ENCODE results near the gene CARD8. TPM values are rescaled to one million over a fixed set of nuclear protein-coding genes. Genes with fewer than 3 reads are reported as not detected.

The CARD8 gene
- total RNA-seq, 1 experiment from 2014 or later, result 20.4 TPM

DNA sequence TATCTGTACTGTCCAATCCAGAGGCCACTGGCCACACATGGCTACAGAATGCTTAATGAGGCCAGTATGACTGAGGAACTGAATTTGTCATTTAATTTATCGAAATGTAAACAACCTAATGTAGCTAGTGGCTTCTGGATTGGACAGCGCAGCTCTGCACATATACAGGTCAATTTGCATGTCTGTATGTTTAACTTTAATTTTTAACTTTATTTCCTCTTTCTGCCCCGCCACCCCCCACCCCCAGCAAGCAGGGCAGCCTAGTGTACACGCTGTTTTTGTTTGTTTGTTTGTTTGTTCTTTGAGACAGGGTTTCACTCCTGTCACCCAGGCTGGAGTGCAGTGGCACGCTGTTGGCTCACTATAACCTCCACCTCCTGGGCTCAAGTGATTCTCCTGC lies 69.7 kb downstream of the CARD8 start:
- peaks cover 9% of the 10 kb centered on the region; the same call in 1 of the 2 replicates for H3K9me3 ChIP-seq (replicated peaks)
- no peak overlapping the region for H3K27ac ChIP-seq
- no peak for DNase-seq
- no peaks in the 10 kb centered on the region; the same call in 1 of the 2 replicates for H3K36me3 ChIP-seq
- no peaks in the 10 kb centered on the region for H3K4me1 ChIP-seq
- no peaks in the 10 kb centered on the region for H3K27me3 ChIP-seq
- no peak overlapping the region for H3K4me3 ChIP-seq

DNA sequence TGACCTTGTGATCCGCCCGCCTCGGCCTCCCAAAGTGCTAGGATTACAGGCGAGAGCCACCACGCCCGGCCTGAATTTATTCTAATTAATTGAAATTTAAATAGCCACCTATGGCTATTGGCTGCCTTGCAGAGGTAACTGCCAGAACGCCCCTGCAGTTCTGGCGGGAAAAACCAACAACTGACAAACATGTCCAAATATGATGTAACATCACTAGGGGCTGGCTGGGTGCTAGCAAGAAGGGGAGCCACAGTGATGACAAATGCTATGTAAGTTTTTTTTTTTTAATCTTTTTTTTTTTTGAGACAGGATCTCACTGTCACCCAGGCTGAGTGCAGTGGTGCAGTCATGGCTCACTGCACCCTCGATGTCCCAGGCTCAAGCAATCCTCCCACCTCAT lies 72.4 kb downstream of the CARD8 start:
- Histone ChIP-seq H3K4me3 (no peak overlapping the region), H3K9me3 (replicated peaks) (peaks cover 9% of the 10 kb centered on the region; the same call in 1 of the 2 replicates), H3K27me3 (no peaks in the 10 kb centered on the region), H3K36me3 (no peaks in the 10 kb centered on the region), H3K27ac (no peak overlapping the region), H3K4me1 (no peaks in the 10 kb centered on the region)
- DNase-seq, result no peak

DNA sequence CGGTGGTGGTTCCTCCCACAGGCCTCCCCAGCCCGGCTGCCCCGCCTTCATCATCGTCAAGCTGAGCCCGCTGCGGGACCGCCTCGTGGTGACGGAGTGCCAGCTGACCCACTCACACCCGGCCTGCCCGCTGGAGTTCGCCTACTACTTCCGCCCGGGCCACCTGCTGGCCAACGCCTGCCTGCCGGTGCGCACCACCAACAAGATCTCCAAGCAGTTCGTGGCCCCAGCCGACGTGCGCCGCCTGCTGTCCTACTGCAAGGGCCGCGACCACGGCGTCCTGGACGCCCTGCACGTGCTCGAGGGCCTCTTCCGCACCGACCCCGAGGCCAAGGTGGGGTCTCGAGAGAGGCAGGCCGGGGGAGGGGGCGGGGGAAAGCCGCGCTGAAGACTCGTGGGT lies 73.3 kb downstream of the CARD8 start:
- Histone ChIP-seq H3K27ac (no peak overlapping the region), H3K36me3 (no peaks in the 10 kb centered on the region), H3K27me3 (no peaks in the 10 kb centered on the region), H3K4me3 (no peak overlapping the region), H3K9me3 (replicated peaks) (peaks cover 9% of the 10 kb centered on the region; the same call in 1 of the 2 replicates), H3K4me1 (no peaks in the 10 kb centered on the region)
- no peak for DNase-seq

DNA sequence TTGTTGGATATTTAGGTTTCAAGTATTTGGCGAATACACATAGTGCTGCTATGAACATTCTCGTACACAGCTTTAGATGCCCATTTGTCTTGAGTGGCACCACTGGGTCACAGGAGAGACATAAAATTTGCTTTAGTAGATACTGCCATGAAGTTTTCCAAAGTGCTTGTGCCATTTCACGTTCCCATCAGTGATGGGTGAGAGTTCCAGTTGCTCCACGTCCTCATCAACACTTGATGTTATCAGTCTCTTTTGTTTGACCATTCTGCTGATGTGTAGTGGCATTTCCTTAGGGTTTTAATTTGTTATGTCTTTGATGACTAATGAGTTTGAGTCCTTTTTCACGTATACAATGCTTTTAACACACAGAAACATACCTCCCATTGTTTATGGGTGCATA lies 74.2 kb downstream of the CARD8 start:
- H3K36me3 ChIP-seq, result no peaks in the 10 kb centered on the region
- H3K27me3 ChIP-seq, result no peaks in the 10 kb centered on the region
- peaks cover 9% of the 10 kb centered on the region; the same call in 1 of the 2 replicates for H3K9me3 ChIP-seq (replicated peaks)
- no peaks in the 10 kb centered on the region for H3K4me1 ChIP-seq
- no peak for DNase-seq
- H3K4me3 ChIP-seq, result no peak overlapping the region
- no peak overlapping the region for H3K27ac ChIP-seq

DNA sequence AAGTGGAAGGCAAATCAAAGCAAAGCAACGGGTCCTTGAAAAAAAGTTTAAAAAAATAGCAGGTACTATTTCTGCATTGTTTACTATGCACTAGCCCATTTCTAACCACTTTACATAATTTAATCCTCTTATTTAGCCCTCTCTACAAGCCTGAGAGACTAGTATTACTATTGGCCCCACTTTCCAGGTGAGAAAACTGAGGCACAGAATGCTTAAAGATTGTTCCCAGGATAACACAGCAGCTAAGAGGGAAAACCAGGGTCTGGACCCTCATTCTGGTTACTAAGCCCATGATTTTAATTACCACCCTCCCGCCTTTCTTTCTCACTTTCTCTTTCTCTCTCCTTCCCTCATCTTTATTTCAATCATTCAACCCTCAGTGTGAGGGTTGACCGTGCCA lies 79.5 kb downstream of the CARD8 start:
- H3K9me3 ChIP-seq (replicated peaks), result peaks cover under 1% of the 10 kb centered on the region; the same call in 1 of the 2 replicates
- H3K27me3 ChIP-seq, result no peaks in the 10 kb centered on the region
- no peak overlapping the region for H3K27ac ChIP-seq
- H3K4me1 ChIP-seq, result no peaks in the 10 kb centered on the region
- DNase-seq, result no peak
- peaks cover 10% of the 10 kb centered on the region; the same call in 1 of the 2 replicates for H3K36me3 ChIP-seq
- no peak overlapping the region for H3K4me3 ChIP-seq

DNA sequence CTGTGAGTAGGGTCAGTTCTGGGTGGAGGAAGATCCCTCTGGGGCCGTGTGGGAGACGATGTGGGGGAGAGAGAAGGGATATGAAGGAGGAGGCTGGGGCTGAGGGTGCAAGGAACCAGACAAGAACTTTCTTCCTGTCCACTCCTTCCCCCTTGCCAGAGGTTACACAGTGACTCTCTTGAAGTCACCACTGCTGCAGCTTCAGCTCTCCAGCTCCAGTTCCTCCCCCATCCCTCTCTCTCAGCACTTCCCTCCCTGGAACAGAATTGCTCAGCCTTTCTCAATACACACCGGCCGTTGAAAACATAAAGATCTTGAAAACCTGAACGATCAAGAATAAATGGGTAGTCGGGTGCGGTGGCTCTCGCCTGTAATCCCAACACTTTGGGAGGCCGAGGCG lies 80.1 kb downstream of the CARD8 start:
- Histone ChIP-seq H3K36me3 (peaks cover 10% of the 10 kb centered on the region; the same call in 1 of the 2 replicates), H3K4me3 (no peak overlapping the region), H3K27ac (no peak overlapping the region), H3K27me3 (no peaks in the 10 kb centered on the region), H3K4me1 (no peaks in the 10 kb centered on the region), H3K9me3 (replicated peaks) (no peaks in the 10 kb centered on the region)
- no peak for DNase-seq

DNA sequence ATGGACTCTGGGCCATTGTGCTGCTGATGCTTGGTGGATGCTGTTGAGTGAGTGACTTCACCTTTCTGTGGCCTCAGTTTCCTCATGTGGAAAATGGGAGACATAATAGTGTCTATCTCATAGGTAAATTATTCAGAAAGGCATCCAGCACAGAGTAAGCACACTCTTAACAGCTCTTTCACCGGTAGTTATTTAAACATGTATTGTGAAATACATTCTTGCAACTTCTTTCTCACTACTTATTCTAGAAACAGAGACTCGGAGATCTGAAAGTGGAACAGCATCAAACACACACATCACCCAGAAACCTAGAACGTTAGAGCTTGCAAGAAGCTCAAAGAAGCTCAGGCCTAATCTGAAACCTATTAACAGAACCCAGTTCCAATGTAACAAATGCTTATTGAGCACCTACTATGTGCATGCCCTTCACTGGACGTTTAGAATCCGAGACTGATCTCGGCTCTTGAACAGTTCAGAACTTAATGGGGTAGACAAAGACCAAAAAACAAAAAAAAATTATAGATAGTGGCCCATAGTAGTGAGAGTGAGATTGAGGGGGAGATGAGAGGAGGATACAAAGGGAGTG lies 81.2 kb downstream of the CARD8 start:
- H3K4me1 ChIP-seq, result no peaks in the 10 kb centered on the region
- H3K27me3 ChIP-seq, result no peaks in the 10 kb centered on the region
- no peak for DNase-seq
- peaks cover 10% of the 10 kb centered on the region; the same call in 1 of the 2 replicates for H3K36me3 ChIP-seq
- H3K4me3 ChIP-seq, result no peak overlapping the region
- H3K9me3 ChIP-seq (replicated peaks), result no peaks in the 10 kb centered on the region
- H3K27ac ChIP-seq, result no peak overlapping the region

DNA sequence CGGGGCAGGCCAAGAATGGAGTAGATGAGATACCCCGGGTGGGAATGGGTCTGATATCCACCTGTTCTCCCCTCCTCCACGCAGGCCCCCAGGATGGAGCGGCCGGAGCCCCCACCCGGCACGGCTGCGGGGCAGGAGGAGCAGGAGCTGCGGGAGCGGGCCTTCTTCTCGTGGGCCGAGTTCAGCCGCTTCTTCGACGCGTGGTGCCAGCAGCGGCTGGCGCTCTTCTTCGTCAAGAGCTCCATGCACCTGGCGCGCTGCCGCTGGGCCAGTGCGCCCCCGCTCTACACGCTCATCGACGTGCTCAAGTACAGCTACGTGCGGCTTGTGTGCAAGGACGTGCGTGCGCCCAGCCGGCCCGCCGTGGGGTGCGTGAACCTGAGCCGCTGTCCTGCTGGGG lies 84.0 kb downstream of the CARD8 start:
- H3K4me3 ChIP-seq, result no peak overlapping the region
- H3K4me1 ChIP-seq, result no peaks in the 10 kb centered on the region
- DNase-seq, result no peak
- H3K27me3 ChIP-seq, result no peaks in the 10 kb centered on the region
- H3K36me3 ChIP-seq, result peaks cover 10% of the 10 kb centered on the region; the same call in 1 of the 2 replicates
- H3K9me3 ChIP-seq (replicated peaks), result no peaks in the 10 kb centered on the region
- no peak overlapping the region for H3K27ac ChIP-seq

DNA sequence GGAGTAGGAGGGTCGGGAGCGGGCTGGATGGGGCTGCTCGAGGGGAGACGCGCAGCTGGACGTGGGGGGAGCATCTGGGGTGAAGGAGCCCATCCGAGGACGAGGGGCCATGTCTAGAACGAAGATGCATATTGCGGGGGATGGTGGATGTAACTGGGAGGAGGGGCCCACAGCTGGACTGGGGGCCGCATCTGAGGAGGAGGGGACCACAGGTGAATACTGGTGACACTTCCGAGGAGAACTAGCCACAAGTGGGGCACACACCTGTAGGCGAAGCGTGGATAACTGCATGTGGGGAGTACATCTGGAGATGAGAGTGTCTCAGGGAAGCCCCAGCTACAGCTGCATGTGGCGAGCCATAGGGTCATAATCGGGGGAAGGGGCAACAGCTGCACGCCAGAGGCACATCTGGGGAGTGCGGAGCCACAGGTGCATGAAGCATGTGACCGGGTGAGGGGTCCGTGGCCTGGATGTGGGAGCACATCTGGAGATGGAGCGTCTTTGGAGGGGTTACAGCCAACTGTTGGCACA lies 84.8 kb downstream of the CARD8 start:
- no peaks in the 10 kb centered on the region for H3K9me3 ChIP-seq (replicated peaks)
- peaks cover 10% of the 10 kb centered on the region; the same call in 1 of the 2 replicates for H3K36me3 ChIP-seq
- peak overlapping the region; percentile 93 for H3K27ac ChIP-seq
- peak in 1 of 2 experiments; percentile 25 for DNase-seq
- peak overlapping the region; percentile 97 for H3K4me3 ChIP-seq
- no peaks in the 10 kb centered on the region for H3K4me1 ChIP-seq
- no peaks in the 10 kb centered on the region for H3K27me3 ChIP-seq

DNA sequence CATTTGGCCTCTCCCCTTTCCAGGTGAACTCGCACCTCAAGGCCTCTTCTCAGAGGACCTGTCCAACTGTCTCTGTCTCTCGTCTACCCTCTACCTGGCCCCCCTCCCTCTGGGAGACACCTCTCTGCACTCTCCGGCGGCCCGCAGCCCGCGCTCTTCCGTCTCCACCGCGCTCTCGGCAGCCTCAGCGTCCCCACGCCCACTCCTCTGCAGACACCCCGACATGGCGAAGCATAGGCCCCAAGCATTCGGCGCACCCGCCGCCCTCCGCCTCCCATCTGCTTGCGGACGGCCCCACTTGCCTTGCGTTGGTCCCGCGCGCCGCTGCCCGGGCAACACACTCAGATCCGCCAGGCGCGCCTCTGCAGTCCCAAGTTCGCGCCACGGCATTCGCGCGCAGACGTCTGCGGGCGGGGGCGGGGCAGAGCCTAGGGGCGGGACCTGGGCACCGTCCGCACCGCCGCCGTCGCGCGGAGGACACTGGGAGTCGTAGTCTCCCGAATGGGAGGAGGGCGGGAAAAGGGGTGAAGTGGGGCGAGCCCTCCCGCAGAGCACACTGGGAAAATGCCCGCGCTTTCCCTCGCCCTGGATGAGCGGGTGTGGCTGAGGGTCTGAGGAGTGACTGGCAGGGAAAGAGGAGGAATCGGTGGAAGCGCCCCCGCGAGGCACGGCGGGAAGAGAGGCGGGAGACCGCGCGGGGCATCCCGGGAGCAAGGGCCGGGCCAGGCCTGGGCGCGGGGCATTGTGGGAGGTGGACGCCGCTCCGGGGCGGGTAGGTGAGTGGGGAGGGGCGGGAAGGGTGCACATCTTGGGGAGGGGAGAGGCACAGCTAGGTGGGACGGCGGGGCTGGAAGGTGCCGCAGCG lies 85.5 kb downstream of the CARD8 start, which contains the start of the genes LIG1 and ZSWIM9:
TSS of gene LIG1 (minus strand) at position 406 of the 865 bp plus-strand sequence. CDS start 4,778 bp downstream, outside the sequence.
TSS of gene ZSWIM9 (plus strand) at position 742 of the 865 bp plus-strand sequence. CDS start 1,123 bp downstream, outside the sequence.
- peak within 1 kb of the TSS; percentile 93 for H3K27ac ChIP-seq
- no peaks in the 10 kb centered on the region for H3K9me3 ChIP-seq (replicated peaks)
- no peaks in the 10 kb centered on the region for H3K27me3 ChIP-seq

DNA sequence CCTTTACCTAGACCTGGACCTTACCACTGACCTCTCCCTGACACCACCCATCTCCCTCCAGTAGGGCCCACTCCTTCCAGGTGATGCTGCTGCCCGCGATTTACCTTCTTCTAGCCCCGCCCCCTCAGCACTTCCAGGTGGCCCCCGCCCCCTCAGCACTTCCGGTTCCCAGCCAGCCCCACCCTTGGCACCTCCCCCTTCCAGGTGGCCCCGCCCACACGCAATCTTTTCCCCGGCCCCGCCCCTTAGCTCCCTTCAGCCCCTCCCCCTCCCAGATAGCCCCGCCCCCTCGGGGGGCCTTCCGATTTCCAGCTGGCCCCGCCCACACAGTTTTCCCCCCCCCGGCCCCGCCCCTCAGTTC lies 86.2 kb downstream of the CARD8 start:
- peak; percentile 73 to 78 for DNase-seq
- H3K27ac ChIP-seq, result peak overlapping the region; percentile 93; the same call in 1 of the 2 replicates
- H3K4me3 ChIP-seq, result peak overlapping the region; percentile 97
- peaks cover 8% of the 10 kb centered on the region for H3K36me3 ChIP-seq
- no peaks in the 10 kb centered on the region for H3K27me3 ChIP-seq
- H3K4me1 ChIP-seq, result no peaks in the 10 kb centered on the region
- H3K9me3 ChIP-seq (replicated peaks), result no peaks in the 10 kb centered on the region

More for the DNA sequence above, 85.5 kb downstream of the CARD8 start, which contains the start of the genes LIG1 and ZSWIM9:
- peak within 1 kb of the TSS; percentile 97 for H3K4me3 ChIP-seq
- H3K36me3 ChIP-seq, result peaks cover 10% of the 10 kb centered on the region; the same call in 1 of the 2 replicates
- DNase-seq, result peak; percentile 96
- H3K4me1 ChIP-seq, result no peaks in the 10 kb centered on the region

DNA sequence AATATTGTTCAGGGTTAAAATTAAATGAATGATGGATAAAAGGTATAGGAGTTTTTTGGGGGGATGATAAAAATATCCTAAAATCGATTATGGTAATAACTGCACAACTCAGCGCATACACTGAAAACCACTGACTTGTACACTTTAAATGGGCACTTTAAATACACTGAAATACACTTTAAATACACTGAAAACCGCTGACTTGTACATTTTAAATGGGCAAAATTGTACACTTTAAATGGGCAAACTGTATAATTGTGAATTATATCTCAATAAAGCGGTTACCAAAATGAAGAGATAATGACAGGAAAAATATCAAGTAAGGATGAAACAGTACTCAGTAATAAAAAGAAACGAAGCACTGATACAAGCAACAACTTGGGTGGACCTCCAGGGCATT lies 87.0 kb downstream of the CARD8 start:
- DNase-seq, result no peak
- Histone ChIP-seq H3K27me3 (no peaks in the 10 kb centered on the region), H3K27ac (no peak overlapping the region), H3K9me3 (replicated peaks) (no peaks in the 10 kb centered on the region), H3K4me3 (no peak overlapping the region), H3K36me3 (peaks cover 6% of the 10 kb centered on the region; the same call in 1 of the 2 replicates), H3K4me1 (no peaks in the 10 kb centered on the region)

DNA sequence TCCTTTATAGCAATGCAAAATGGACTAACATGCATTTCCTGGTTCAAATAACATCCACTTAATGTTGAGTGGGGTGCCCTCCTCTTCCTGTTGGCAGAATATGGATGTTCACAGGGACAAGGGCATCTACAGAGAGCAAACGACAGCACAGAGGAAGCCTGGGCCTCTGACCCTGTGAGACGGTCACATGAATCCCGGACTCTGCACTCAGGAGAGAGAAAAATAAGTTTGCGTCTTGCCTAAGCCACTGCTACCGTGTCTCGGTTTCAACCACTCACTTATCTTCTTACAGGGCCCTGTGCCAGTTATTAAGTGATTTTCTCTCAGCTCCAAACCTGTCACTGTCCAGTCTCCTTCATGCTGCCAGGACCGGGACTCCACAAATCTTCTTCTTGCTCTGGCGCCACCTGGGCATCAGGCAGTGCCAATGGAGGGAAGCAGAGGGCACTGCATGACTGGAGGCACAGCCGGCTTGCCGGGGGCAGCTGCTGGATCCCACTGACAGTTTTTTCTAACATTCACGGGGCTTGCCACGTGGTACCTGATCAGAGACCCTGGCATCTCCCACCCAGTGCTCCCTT lies 97.4 kb downstream of the CARD8 start:
- Histone ChIP-seq H3K9me3 (replicated peaks) (no peaks in the 10 kb centered on the region), H3K4me3 (no peak overlapping the region), H3K27ac (no peak overlapping the region), H3K4me1 (no peaks in the 10 kb centered on the region), H3K27me3 (no peaks in the 10 kb centered on the region), H3K36me3 (peaks cover 18% of the 10 kb centered on the region; the same call in 1 of the 2 replicates)
- DNase-seq, result no peak

Measured in SJCRH30 (cell line).